NCI-H2196 treated with DMSO at 0.1 percent for 48 hours (cell line): ENCODE measurements around the gene PHF23.
"Not testable (repeated sequence)": the region's sequence is repeated elsewhere in the genome, so short reads cannot be mapped to it uniquely, and the experiment has no call there.

Source experiments
- DNase-seq: peaks from one replicate; lab custom pipeline; 2025; ENCODE audit not compliant: unreplicated experiment; lab: John Stamatoyannopoulos, UW

Gene PHF23

DNA sequence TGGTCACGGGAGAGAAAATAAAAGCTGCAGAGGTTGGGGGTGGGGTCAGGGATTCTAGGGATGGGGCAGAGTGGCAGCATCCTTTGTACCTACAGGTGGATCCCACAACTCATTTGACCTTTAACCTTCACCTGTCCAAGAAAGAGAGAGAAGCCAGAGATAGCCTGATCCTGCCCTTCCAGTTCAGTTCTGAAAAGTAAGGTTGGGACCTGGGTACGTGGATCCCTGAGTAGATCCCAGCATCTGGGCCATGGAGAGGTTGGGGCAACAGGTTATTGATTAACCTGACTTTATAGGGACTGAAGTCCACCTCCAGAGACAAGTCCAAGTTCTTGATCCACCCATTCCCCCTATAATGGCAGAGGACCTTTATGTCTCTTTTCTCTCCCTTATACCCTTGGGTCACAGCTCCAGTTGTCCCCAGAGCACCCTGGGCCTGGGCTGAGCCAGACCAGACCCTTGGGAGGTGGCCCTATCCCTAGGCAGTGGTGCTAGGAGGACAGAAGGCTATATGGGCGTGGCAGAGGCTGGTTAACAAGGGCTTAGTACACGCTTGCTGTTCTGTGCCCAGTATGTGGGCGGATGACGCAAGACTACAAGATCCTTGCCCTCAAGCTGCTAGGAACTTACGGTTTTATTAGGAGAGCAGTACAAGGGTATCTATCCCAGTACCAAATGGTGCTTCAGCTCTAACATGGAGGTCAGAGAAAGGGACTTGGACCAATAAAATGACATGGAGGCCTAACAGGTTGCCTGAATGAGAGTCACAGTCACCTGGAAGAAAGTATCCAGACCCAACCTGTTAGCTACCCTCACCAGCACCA, 19.7 kb upstream of the PHF23 start:
- no peak for DNase-seq

DNA sequence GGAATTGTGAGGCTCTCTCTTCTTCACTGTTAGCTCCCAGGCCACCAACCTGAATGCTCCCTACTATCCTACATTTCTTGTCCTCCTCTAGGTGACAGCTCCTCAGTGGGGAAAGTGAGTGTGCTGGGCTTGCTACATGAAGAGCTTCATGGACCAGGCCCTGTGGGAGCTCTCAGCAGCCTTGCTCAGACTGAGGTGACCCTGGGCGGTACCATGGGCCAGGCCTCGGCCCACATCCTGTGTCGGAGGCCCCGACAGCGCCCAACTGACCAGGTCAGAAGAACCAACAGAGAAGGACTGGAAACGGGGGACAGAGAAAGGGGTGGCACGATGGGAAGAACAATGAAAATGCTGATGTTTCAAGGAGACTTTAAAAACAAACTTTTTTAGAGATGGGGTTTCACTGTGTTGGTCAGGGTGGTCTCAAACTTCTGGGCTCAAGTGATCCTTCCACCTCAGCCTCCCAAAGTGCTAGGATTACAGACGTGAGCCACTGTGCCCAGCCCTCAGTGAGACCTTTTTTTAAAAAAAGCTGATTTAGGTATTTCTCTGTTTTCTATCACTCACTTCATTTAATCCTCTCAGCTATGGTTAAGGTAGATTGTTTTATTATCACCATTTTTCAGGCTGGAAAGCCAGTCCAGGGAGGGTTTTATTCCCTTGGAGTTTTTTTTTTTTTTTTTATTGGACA, 17.7 kb upstream of the PHF23 start:
- no peak for DNase-seq

DNA sequence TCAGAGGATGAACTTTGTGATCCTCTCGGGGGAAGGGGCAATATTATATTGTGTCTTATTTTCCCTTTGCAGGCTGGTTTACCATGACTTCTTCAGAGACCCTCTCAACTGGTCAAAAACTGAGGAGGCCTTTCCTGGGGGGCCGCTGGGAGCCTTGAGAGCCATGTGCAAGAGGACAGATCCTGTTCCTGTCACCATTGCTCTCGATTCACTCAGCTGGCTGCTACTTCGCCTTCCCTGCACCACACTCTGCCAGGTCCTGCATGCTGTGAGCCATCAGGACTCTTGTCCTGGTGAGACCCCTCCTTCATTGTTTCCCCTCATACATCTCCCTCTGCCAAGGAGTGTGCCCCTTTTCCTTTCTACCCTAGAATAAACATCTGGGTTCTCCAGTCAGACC, 15.3 kb upstream of the PHF23 start:
- DNase-seq, result no peak

DNA sequence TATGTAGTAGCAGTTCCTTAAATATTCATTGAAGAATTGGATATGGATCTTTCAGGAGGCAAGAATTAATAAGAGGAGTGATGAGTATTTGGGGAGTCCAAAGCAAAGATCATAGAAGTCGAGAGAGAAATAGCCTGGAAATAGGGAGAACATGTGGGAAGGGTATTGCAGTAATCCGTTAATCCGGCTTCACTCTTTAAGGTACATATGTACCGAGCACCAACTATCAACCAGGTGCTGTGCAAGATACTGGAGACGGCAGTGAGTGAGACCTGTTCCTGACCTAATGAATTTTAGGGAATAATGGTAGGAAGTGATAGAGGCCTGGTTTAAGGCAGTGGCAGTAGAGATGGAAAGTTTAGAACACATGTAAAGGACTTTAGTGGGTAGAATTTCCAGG, 13.8 kb upstream of the PHF23 start:
- no peak for DNase-seq

DNA sequence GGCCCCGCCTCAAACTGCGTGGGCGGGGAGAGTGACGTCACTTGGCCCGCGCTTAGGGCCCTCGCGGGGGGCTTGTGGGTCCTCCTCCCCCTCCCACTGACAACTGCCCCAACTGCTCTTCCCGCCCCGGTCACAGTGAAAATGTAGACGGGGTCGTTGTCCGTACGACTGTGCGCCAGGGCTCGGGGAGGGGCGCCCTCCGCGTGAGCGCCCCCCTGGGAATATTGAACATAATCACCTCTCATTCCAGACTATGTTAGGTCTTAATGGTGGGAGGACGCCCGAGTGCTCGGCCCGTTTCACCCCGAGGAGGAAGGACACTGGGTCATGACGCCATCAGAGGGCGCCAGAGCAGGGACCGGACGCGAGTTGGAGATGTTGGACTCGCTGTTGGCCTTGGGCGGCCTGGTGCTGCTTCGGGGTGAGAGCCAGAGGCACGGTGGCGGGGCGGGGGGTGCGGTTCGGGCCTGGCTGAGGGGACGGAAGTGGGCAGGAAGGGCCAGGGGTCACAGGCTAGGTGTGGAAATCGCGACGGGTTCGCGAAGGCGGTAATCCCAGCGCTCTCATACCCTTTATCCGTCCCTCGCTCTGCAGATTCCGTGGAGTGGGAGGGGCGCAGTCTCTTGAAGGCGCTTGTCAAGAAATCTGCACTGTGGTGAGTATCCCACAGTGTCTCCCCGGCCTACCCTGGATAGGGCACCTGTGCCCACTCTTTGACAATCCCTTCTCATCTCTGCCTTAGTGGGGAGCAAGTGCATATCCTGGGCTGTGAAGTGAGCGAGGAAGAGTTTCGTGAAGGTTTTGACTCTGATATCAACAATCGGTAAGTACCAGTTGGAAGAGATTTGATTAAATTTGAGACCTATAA, 13.2 kb upstream of the PHF23 start, which contains the start of gene ELP5:
ELP5 (plus strand) TSS at position 40 of the 868 bp plus-strand sequence; CDS start at position 376, 336 bp downstream.
- DNase-seq, result peak; percentile 58

DNA sequence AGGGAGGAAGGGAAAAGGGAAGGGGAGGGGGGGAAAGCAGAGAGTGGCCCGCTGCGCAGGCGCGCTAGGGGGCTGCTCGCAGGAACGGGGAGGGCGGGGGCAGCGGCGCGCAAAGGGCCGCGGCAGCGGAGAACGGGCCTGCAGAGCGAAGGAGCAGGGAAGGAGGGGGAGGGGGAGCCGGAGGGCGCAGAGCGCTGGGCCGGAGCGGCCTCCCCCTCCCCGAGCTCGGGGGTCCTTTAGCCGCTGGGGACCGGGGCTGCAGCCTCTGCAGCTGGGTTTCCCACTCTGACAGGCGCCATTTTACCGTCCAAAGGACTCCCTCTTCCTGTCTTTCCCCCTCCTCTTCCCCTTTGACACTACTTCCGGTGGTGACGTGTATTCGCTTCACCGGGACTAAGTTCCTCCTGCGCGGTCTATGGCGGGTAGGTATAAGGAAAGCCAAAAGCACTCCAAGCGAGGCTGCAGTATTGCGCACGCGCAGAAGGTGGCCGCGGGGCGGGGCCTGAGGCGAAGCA, 12.5 kb upstream of the PHF23 start, which contains the start of gene CTDNEP1:
CTDNEP1 (minus strand) TSS at position 74 of the 515 bp plus-strand sequence. CDS start 438 bp downstream, outside the sequence.
- DNase-seq, result peak; percentile 80

DNA sequence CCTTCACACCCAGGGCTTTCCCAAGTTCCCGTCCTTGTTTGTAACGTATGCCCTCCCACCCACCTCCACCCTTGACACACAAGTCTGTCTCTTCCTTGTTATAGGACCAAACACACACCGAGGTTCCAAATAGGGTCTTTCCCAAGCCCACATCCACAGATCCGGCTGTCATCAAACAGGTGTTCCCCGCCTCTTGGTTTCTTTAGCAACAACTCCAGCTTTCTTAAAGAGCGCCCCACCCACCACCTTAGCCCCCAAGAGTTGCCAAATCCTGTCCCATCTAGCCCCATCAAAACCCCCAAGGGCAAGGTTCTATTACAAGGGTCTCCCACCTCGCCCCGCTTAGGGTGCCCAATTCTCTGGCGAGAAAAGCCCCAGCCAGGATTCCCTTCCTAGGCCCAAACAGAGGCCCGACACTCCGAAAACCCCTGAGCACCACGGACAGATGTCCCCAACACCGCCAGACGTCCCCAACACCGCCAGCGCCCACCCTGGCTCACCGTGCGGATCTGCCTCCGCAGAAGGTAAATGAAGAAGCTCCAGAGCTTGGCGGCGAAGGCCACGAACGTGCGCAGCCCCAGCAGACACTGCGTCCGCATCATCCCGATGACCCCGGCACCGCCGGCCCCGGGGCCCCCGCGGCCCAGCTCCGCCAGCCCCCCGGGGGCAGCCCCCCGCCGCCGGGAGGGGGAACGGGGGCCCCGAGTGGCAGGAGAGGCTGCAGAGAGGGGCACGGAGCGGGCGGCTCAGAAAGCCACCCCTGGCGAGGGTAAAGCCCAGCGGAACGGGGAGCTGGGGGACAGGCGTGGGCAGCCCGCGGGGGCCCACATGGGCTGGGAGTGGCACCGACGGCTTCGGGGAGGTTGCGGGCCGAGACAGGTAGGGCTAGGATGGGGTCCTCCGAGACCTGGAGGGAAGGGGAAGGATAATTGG, 11.7 kb upstream of the PHF23 start:
- DNase-seq, result no peak

DNA sequence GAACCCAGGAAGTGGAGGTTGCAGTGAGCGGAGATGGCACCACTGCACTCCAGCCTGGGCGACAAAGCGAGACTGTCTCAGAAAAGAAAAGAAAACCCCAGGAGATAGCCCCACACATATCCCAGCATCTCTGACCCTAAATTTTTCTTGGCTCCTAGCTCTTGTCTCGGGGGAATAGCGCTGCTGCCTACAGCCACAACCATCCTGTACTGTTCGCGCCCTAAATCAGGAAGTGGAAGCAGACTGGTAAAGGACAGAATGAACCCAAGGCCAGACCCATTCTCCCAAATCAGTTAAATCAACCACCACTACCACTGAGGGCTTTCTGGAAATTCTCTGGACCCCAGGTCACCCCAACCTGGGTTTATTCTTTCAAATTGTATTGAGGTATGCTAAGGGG, 10.6 kb upstream of the PHF23 start:
- DNase-seq, result no peak

DNA sequence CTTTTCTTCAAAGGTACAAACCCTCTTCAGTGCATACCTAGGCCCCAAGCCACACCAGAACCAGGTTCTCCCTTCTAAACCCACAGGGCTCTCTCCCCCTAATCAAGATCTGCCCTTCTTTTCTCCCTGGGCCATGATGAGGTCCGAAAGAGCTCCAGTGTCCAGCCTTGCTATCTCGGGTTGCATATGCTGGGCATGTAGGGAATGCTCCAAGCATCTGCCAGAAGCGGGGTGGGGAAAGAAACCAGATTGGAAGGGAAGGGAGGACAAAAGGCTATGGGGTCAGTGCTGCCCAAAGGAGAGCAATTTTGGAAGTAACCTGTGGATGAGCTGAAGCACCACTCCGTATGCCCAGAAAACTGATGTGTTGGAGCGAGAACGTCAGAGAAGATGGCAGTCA, 10.0 kb upstream of the PHF23 start:
- DNase-seq, result no peak

DNA sequence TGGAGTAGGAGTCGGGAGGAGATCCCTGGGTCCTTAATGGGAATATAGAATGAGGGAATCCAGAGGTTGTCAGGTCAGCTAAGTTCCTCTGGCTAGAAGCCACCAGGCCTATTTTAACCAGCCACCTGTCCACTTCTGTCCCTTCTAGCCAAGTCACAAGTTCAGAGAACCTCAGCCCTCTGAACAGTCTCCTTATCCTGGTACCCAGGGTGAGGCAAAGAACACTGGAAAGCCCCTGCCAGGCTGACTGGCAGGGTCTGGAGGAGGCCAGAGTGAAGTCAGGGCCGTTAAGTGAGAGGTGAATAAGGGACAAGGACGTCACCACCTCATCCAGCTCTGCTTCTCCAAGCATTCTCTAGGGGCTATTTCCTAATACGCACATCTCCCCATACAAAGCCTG, 9.5 kb upstream of the PHF23 start:
- DNase-seq, result no peak

DNA sequence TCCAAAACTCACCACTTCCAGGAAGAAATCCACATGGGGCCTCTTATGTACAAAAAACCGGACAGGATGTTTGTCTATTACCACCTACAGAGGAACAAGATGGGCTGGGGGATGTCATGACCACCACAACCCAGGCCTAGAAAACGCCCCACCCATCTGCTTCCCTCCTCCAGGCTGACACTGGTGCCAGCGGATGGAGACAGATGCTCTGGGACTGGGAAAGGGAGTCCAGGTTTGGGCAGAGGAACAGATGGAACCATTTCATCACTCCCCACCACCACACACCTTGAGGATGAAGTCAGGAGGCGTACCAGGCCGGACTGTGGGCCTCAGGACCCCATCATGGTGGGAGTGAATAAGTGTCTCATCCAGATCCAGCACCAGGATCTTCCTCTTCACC, 7.5 kb upstream of the PHF23 start:
- no peak for DNase-seq

DNA sequence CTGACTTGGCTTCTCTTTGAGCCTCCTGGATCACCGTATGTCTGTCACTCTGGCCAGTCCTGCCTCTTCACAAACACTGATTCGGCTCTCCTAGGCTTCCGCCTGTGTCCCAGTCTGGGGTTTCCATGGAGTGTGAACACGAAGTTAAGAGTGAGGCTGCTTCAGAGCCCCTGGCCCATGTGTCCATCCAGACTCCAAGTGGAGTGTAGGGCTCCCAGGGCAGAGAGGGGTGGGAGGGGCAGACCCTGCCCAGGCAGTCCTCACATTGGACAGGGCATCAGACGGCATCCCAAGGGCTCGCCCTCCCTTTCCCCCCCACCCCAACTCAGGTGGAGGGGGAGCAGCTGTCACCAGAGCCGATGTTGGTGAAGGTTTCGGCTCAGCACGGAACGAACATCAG, 4.6 kb upstream of the PHF23 start:
- not testable (repeated sequence) for DNase-seq

DNA sequence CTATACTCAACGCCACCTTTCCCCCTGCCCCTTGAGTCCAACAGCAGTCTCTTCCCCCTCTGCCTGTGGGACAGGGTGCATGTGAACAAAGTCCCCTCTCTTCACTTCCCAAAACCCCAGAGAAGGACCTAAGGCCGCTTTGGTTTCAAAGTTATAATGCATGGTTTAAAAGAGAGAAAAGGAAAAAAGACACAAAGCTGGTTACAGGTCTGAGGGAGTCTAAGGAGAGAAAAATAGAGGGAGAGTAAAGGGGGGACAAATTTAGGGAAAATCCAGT, 4.1 kb upstream of the PHF23 start:
- DNase-seq, result no peak

DNA sequence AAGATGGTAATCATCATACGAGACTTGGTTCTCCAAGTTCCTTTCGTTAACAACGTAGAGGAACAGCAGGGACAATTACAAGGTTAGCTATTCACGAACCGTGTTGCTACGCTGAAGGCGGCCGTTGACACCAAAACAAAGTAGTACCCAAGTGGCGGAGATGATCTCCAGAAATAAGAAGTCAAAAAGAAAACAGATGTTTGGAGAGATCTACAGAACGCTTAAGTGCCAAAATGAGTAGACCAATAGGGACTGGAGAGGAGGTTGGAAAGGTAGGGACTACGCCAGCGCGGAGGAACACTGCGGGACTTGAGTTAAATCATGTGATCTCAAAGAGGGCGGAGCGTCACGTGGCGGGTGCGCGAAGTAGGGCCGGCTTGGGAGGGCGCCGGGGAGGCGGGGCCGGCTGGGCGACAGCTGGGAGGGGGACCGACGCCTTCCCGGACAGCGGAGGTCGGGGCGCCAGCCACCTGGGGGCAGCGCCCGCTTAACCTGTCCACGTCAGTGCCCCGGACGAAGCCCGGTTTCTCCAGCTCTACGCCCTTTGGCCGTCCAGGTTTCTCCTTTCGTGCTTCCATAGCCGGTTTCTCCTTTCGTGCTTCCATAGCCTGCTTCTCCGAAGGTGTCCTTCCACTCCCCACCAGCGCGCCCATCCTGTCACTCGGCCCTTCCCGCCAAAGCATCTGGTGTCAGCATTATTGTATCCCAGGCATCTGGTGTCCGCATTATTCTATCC, 3.6 kb upstream of the PHF23 start:
- peak; percentile 45 for DNase-seq

DNA sequence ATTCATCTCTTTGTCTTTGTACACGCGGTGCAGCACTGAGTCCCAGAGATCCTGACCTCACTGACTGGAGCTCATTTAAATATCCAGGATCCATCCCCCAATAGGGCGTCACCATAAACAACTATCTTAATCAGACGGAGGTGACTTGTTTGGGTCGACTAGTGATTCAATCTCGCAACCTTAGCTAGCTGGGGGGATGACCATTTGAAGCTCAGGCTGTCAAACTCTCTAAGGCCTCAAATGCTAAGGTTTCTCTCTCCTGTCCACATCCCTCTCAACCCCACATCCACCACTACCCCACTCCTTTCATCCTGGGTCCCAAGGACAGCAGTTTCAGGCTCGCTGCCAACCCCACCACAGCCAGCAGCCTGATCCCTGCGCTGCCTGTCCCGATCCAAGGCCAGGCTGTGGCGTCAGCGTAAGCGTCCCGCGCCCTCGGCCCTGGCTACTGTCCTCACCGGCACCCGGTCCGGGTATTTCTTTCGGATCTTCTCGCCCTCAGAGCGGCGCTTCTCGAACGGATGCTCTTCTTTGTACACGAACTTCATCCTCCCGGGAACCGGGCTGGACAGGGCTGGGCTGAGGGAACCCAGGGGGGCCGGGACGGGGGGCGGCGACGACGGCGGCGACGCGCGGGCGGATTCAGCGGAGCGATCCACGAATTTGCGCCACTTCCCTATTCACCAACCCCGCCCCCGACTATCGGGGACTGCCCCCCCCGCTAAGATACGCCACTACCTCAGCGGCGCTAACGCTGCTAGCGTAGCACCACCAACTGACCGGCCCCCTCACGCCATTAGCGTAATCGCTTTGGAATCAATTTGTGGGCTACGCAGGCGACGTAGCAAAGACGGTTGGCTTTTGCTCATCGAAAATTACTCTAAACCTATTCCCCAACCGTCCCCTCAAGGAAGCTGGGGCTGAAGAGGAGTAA, 2.8 kb upstream of the PHF23 start, which contains the start of gene GABARAP:
GABARAP (minus strand) TSS at position 667 of the 934 bp plus-strand sequence; CDS start at position 548, 119 bp downstream.
- peak; percentile 48 for DNase-seq

DNA sequence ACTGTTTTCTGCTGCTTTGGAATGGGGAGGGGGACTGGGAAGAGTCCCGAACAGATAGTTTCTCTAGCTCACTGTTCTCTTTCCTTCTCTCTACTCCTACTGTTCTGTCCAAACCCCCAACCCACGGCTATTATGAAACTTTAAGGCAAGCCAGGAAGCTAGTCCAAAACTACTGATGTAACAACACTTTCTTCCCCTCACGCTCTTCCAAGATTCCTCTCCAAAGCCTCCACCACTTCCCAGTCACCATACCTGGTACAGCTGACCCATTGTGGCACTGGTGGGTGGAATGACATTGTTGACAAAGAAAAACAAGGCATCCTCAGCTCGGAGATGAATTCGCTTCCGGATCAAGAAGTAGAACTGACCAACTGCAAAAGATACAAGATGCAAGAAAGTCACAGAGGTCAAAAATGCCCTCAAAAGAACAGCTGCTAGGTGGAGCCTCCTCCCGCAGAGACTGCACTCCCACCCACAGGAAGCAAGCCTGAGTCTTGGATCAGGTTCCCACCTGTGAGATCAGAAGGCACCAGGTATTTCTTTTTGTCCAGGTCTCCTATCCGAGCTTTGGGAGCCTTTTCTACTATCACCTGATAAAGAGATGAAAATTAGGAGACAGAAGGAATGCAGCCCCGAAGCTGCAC, 2.0 kb upstream of the PHF23 start:
- no peak for DNase-seq

DNA sequence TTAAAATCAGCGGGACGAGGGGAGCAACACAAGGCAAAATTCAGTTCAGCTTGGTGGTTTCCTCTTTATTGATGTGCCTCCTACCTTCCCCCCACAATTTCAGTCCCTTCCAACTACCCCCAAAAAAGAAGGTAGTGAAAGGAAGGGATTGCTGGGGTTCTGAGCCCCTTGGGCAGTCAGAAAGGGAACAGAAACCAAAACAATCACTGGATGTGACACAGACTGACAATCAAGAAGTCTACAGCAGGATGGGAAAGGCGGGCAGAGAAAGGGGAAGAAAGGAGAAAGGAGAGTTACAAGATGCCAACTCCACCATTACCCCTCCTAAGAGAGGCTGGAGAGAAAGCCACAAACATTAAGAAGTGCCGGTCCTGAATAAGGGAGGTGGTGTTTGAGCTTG, 1.1 kb upstream of the PHF23 start:
- no peak for DNase-seq
